Heart left ventricle (tissue), 13 donors: ENCODE data around the gene MYO10.

Source experiments
- POLR2A ChIP-seq, 2 donors: fragments of 450-650 bp; IDR thresholded peaks; one replicate each; pipeline ENCODE4 v1.6.1; 2017; ENCODE audit warnings: antibody characterized with exemption in 2 of 2, mild to moderate bottlenecking in 2 of 2, moderate library complexity in 2 of 2
- TF ChIP-seq, protein P1 (sequence below), 12 donors: fragments of 200-600 bp; sonication (generic) in 4 of 12; IDR thresholded peaks; one replicate each; pipeline versions ENCODE4 v1.5.0 to v1.8.0; 2018 to 2022; ENCODE audit warnings: antibody characterized with exemption in 12 of 12, mild to moderate bottlenecking in 5 of 12
- donor health status: ischemic (EF 13 %, LVEDD 7.1; RV severe dilation, severe dysfunction).
- donor health status: DM: no; HTN: yes; CAD: no.
- donor health status: DM: no; HTN: no; CAD: no.
- donor health status: ischemic (EF 25% LVEDD 6.9; RV normal size, moderate dysfunction).
- donor health status: ischemic (EF 25% LVEDD 5.7; RV mildly dilated, moderate dysfunction).
- donor health status: ischemic (EF 35%, LVEDD 5.7; RV mildly dilated, moderate dysfunction).
- donor health status: nonischemic (EF 11% LVEDD 7.7; RV severe dilation, severe dysfunction).
- donor health status: DM: yes; HTN: yes; CAD: no.
- donor health status: PGD.
- donor health status: ischemic (EF 29% LVEDD 5.4; RV normal size, mild dysfunction).
- donor health status: nonischemic (EF 23%, LVEDD 6.1; RV moderate dilation, normal function).

DNA sequence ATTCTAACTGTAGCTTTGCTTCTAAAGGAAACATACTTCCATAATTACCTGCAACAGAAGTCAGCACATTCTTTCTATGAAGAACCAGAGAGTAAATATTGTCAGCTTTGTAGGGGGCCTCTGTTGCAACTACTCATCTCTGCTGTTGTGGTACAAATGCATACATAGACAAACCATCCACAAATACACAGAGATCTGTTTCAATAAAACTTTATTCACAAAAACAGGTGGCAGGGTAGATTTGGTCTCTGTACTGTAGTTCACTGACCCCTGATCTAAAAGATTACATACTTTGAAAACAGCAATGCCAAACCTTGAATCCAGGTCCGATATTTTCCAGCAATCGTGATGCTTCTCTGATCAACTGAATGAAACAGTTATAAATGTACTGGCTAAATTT lies 274.4 kb downstream of the MYO10 start:
- TF ChIP-seq, protein P1, sequence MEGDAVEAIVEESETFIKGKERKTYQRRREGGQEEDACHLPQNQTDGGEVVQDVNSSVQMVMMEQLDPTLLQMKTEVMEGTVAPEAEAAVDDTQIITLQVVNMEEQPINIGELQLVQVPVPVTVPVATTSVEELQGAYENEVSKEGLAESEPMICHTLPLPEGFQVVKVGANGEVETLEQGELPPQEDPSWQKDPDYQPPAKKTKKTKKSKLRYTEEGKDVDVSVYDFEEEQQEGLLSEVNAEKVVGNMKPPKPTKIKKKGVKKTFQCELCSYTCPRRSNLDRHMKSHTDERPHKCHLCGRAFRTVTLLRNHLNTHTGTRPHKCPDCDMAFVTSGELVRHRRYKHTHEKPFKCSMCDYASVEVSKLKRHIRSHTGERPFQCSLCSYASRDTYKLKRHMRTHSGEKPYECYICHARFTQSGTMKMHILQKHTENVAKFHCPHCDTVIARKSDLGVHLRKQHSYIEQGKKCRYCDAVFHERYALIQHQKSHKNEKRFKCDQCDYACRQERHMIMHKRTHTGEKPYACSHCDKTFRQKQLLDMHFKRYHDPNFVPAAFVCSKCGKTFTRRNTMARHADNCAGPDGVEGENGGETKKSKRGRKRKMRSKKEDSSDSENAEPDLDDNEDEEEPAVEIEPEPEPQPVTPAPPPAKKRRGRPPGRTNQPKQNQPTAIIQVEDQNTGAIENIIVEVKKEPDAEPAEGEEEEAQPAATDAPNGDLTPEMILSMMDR (IDR thresholded peaks at IDR 0.05): no peak
- TF ChIP-seq POLR2A (IDR thresholded peaks at IDR 0.05): no peak
